HG03457 (cell line): ENCODE measurements around the gene PBX4.
"Not testable (repeated sequence)": the region's sequence is repeated elsewhere in the genome, so short reads cannot be mapped to it uniquely, and the experiment has no call there.

Experiments
- ATAC-seq: cut with Tn5 transposase; IDR thresholded peaks from one replicate; pipeline ENCODE4 v1.9.1; 2021; ENCODE audit warnings: moderate number of reproducible peaks; ENCODE audit not compliant: unreplicated experiment

The PBX4 gene

GRCh38 chr19:19618219-19619051 lies at the start of gene PBX4:
TSS of gene PBX4 (minus strand) at chr19:19618687. CDS start at chr19:19618629, 58 bp downstream.
- peak; percentile 85 for ATAC-seq

GRCh38 chr19:19665420-19665948 lies 47.0 kb upstream of the PBX4 start:
- not testable (repeated sequence) for ATAC-seq

- peak; percentile 64 for ATAC-seq
These were observed 45.0 kb upstream of the PBX4 start, which contains the start of gene ATP13A1 for GRCh38 chr19:19663256-19664120. TSS of gene ATP13A1 (minus strand) at chr19:19663676. CDS start at chr19:19663666, 10 bp downstream.

GRCh38 chr19:19662871-19663255 lies 44.4 kb upstream of the PBX4 start:
- ATAC-seq = peak; percentile 11

GRCh38 chr19:19662344-19662743 lies 43.9 kb upstream of the PBX4 start:
- no peak for ATAC-seq

- ATAC-seq = no peak
These were observed 43.3 kb upstream of the PBX4 start for GRCh38 chr19:19661675-19662251.

- no peak for ATAC-seq
These were observed 42.7 kb upstream of the PBX4 start for GRCh38 chr19:19661141-19661674.

GRCh38 chr19:19659646-19660245 lies 41.3 kb upstream of the PBX4 start:
- ATAC-seq = no peak

GRCh38 chr19:19657397-19657783 lies 38.9 kb upstream of the PBX4 start:
- ATAC-seq = no peak

- no peak for ATAC-seq
These were observed 38.2 kb upstream of the PBX4 start for GRCh38 chr19:19656451-19657396.

GRCh38 chr19:19655641-19656343 lies 37.3 kb upstream of the PBX4 start:
- no peak for ATAC-seq

- no peak for ATAC-seq
These were observed 36.6 kb upstream of the PBX4 start for GRCh38 chr19:19655051-19655594.

- no peak for ATAC-seq
These were observed 36.0 kb upstream of the PBX4 start for GRCh38 chr19:19654441-19654840.

GRCh38 chr19:19653597-19654147 lies 35.2 kb upstream of the PBX4 start:
- no peak for ATAC-seq

GRCh38 chr19:19652482-19653295 lies 34.2 kb upstream of the PBX4 start:
- ATAC-seq = no peak

GRCh38 chr19:19651076-19651475 lies 32.6 kb upstream of the PBX4 start:
- no peak for ATAC-seq

GRCh38 chr19:19650331-19650730 lies 31.8 kb upstream of the PBX4 start:
- ATAC-seq = no peak
